Neural cell (in vitro differentiated cells): ENCODE results near the gene PDE6D. TPM values are rescaled to one million over a fixed set of nuclear protein-coding genes. Genes with fewer than 3 reads are reported as not detected.

ENCODE experiments used
- H2AFZ ChIP-seq: fragments of 200-600, 300-800 bp; sonication (generic), shearing (Covaris generic); 2 replicates; pipeline ENCODE4 v1.6.0; 2014; ENCODE audit warnings: low read depth, mild to moderate bottlenecking, antibody characterized with exemption, low read length, moderate library complexity
- H3F3A ChIP-seq: fragments of 200-600 bp; shearing (Covaris generic); 2 replicates; pipeline ENCODE4 v1.6.1; 2016; ENCODE audit warnings: mild to moderate bottlenecking, moderate library complexity, mixed read lengths, antibody characterized with exemption, low read length; ENCODE audit not compliant: insufficient read depth, poor library complexity, severe bottlenecking
- H3K27ac ChIP-seq: fragments of 200-600, 300-800 bp; sonication (generic), shearing (Covaris generic); 2 replicates; pipeline ENCODE4 v1.5.1; 2014; ENCODE audit warnings: mild to moderate bottlenecking, low read length, moderate library complexity
- H3K27me3 ChIP-seq: fragments of 300-800, 200-600 bp; sonication (generic), shearing (Covaris generic); 2 replicates; pipeline ENCODE4 v1.6.0; 2014; ENCODE audit warnings: mild to moderate bottlenecking, low read depth, low read length, moderate library complexity; ENCODE audit not compliant: insufficient read depth
- H3K36me3 ChIP-seq: fragments of 300-800, 200-600 bp; sonication (generic), shearing (Covaris generic); 2 replicates; pipeline ENCODE4 v1.5.1; 2014; ENCODE audit warnings: mild to moderate bottlenecking, antibody characterized with exemption, low read length, moderate library complexity; ENCODE audit not compliant: insufficient read depth
- H3K4me2 ChIP-seq: fragments of 300-800, 200-600 bp; sonication (generic), shearing (Covaris generic); 2 replicates; pipeline ENCODE4 v1.6.0; 2014; ENCODE audit warnings: mild to moderate bottlenecking, low read length
- H3K4me3 ChIP-seq: fragments of 300-800, 200-600 bp; sonication (generic), shearing (Covaris generic); 2 replicates; pipeline ENCODE4 v1.5.1; 2014; ENCODE audit warnings: mild to moderate bottlenecking, low read length, moderate library complexity
- H3K79me2 ChIP-seq: fragments of 200-600 bp; shearing (Covaris generic); replicated peaks from 2 replicates; pipeline ENCODE4 v1.6.0; 2014; ENCODE audit warnings: mild to moderate bottlenecking, low read length, moderate library complexity; ENCODE audit not compliant: insufficient read depth
- H3K9ac ChIP-seq: fragments of 300-800, 200-600 bp; sonication (generic), shearing (Covaris generic); 2 replicates; pipeline ENCODE4 v1.6.1; 2016; ENCODE audit warnings: mild to moderate bottlenecking, low read length, mixed read lengths
- H3K9me2 ChIP-seq: fragments of 200-600 bp; shearing (Covaris generic); 2 replicates; pipeline ENCODE4 v1.6.1; 2016; ENCODE audit warnings: mild to moderate bottlenecking, low read length, mixed read lengths; ENCODE audit not compliant: insufficient read depth
- H3K9me3 ChIP-seq: fragments of 200-600, 300-800 bp; sonication (generic), shearing (Covaris generic); 2 replicates; pipeline ENCODE4 v1.6.1; 2016; ENCODE audit warnings: mild to moderate bottlenecking, mixed run types, low read length, moderate library complexity, mixed read lengths
- H4K20me1 ChIP-seq: fragments of 200-600 bp; shearing (Covaris generic); 2 replicates; pipeline ENCODE4 v1.6.1; 2016; ENCODE audit warnings: mild to moderate bottlenecking, mixed run types; ENCODE audit not compliant: insufficient read depth
- CTCF ChIP-seq: fragments of 450-650 bp; IDR thresholded peaks from 2 replicates; pipeline ENCODE4 v1.5.1; 2014; ENCODE audit warnings: antibody characterized with exemption, mild to moderate bottlenecking, moderate library complexity; ENCODE audit not compliant: poor library complexity, severe bottlenecking
- EP300 ChIP-seq: fragments of 450-650 bp; conservative IDR thresholded peaks from 2 replicates; pipeline ENCODE4 v1.6.1; 2014; ENCODE audit warnings: antibody characterized with exemption, mild to moderate bottlenecking, moderate library complexity; ENCODE audit not compliant: poor library complexity, severe bottlenecking
- EZH2 ChIP-seq: fragments of 200-600, 300-800 bp; shearing (Covaris generic), sonication (generic); IDR thresholded peaks from 2 replicates; pipeline ENCODE4 v1.6.1; 2014; ENCODE audit warnings: antibody characterized with exemption, low read length, borderline replicate concordance, mild to moderate bottlenecking; ENCODE audit not compliant: insufficient read depth, poor library complexity, severe bottlenecking
- MXI1 ChIP-seq: fragments of 450-650 bp; conservative IDR thresholded peaks from 2 replicates; pipeline ENCODE4 v1.6.1; 2014; ENCODE audit warnings: antibody characterized with exemption, mild to moderate bottlenecking; ENCODE audit not compliant: poor library complexity, severe bottlenecking
- POLR2AphosphoS5 ChIP-seq: IDR thresholded peaks from 2 replicates; pipeline ENCODE4 v1.6.1; 2012
- RAD21 ChIP-seq: fragments of 450-650 bp; conservative IDR thresholded peaks from 2 replicates; pipeline ENCODE4 v1.6.1; 2014; ENCODE audit warnings: antibody characterized with exemption, mild to moderate bottlenecking, moderate library complexity
- REST ChIP-seq: IDR thresholded peaks from 2 replicates; pipeline ENCODE4 v1.6.1; 2012; ENCODE audit warnings: borderline replicate concordance
- SMC3 ChIP-seq: fragments of 450-650 bp; conservative IDR thresholded peaks from 2 replicates; pipeline ENCODE4 v1.6.1; 2014; ENCODE audit warnings: antibody characterized with exemption, mild to moderate bottlenecking, moderate library complexity; ENCODE audit not compliant: poor library complexity
- TAF1 ChIP-seq: IDR thresholded peaks from 2 replicates; pipeline ENCODE4 v1.6.1; 2012; ENCODE audit warnings: low read depth
- polyA plus RNA-seq: library from polyadenylated mRNA; depleted of rRNA; stranded (reverse); fragments of >200 nt; gene quantifications from 2 replicates; pipeline ENCODE4 v1.2.3, GENCODE V29; 2014

Gene PDE6D
- polyA plus RNA-seq, 1 donor from 2014 or later: 150 TPM

- no peaks in the 10 kb centered on the region for H3K9me2 ChIP-seq
- no peak for TF ChIP-seq EZH2
- no peak for TF ChIP-seq MXI1
- TF ChIP-seq RAD21: peak; percentile 82
- TF ChIP-seq TAF1: no peak
- TF ChIP-seq POLR2AphosphoS5: no peak
- TF ChIP-seq CTCF: peak; percentile 93
- TF ChIP-seq REST: no peak
- peak; percentile 90 for TF ChIP-seq SMC3
- no peak for TF ChIP-seq EP300
- peaks cover 41% of the 10 kb centered on the region for H4K20me1 ChIP-seq
- H3K9ac ChIP-seq: no peak overlapping the region
- no peak overlapping the region for H3K4me2 ChIP-seq
- H2AFZ ChIP-seq: no peak overlapping the region
- H3K79me2 ChIP-seq: peaks cover 35% of the 10 kb centered on the region
- H3K27ac ChIP-seq: peak overlapping the region; percentile 5
- no peaks in the 10 kb centered on the region for H3K9me3 ChIP-seq
- H3K36me3 ChIP-seq: peaks cover 4% of the 10 kb centered on the region
- peaks cover 11% of the 10 kb centered on the region for H3F3A ChIP-seq
- no peaks in the 10 kb centered on the region for H3K27me3 ChIP-seq
- H3K4me3 ChIP-seq: no peak overlapping the region
These were observed 66.2 kb downstream of the PDE6D start for GRCh38 chr2:231714639-231715498.

- no peak overlapping the region for H3K27ac ChIP-seq
- peak; percentile 62 for TF ChIP-seq RAD21
- TF ChIP-seq MXI1: peak; percentile 17
- TF ChIP-seq POLR2AphosphoS5: peak; percentile 33
- no peak for TF ChIP-seq REST
- no peak for TF ChIP-seq EP300
- no peak for TF ChIP-seq TAF1
- no peak for TF ChIP-seq EZH2
- TF ChIP-seq CTCF: peak; percentile 78
- TF ChIP-seq SMC3: peak; percentile 75
- H3K4me2 ChIP-seq: no peak overlapping the region
- H3K9ac ChIP-seq: no peak overlapping the region
- peaks cover 4% of the 10 kb centered on the region for H3K36me3 ChIP-seq
- no peaks in the 10 kb centered on the region for H3K9me2 ChIP-seq
- H3K27me3 ChIP-seq: no peaks in the 10 kb centered on the region
- H3K79me2 ChIP-seq: peaks cover 44% of the 10 kb centered on the region
- H3K4me3 ChIP-seq: no peak overlapping the region
- no peak overlapping the region for H2AFZ ChIP-seq
- H4K20me1 ChIP-seq: peaks cover 48% of the 10 kb centered on the region
- peaks cover 11% of the 10 kb centered on the region for H3F3A ChIP-seq
- no peaks in the 10 kb centered on the region for H3K9me3 ChIP-seq
These were observed 67.1 kb downstream of the PDE6D start for GRCh38 chr2:231713730-231714638.
